ENCODE results near the gene MILR1.
"Not testable (repeated sequence)": the region's sequence is repeated elsewhere in the genome, so short reads cannot be mapped to it uniquely, and the experiment has no call there.

Gene MILR1

GRCh38 chr17:64460955-64461354 is 12.0 kb downstream of the MILR1 start:
- no peak overlapping the region for H3K27ac ChIP-seq (ENCODE audit: low read length)
- H3K4me1 ChIP-seq (ENCODE audit: insufficient read depth, low read length), result peaks cover 9% of the 10 kb centered on the region
- no peak overlapping the region for H3K9ac ChIP-seq (ENCODE audit: low read depth, low read length)
- H3K36me3 ChIP-seq (ENCODE audit: insufficient read depth, low read length), result no peaks in the 10 kb centered on the region
- H3K4me3 ChIP-seq (ENCODE audit: low read depth in 1 of 2, low read length in 2 of 2), result no peak overlapping the region
- no peak for DNase-seq
- no peak overlapping the region for H3K4me2 ChIP-seq (ENCODE audit: insufficient read depth, low read length)
- no peaks in the 10 kb centered on the region for H4K20me1 ChIP-seq (ENCODE audit: insufficient read depth, low read length)
- no peak for ATAC-seq (ENCODE audit: insufficient read depth, low read depth)
- H3K9me3 ChIP-seq (ENCODE audit: insufficient read depth, low read length, severe bottlenecking), result no peaks in the 10 kb centered on the region
- TF ChIP-seq EZH2 (IDR thresholded peaks at IDR 0.05; ENCODE audit: borderline replicate concordance, low read depth, low read length, severe bottlenecking), result no peak
- TF ChIP-seq CTCF (IDR thresholded peaks at IDR 0.05; ENCODE audit: borderline replicate concordance, extremely low read depth, low read length, poor library complexity, severe bottlenecking), result no peak
- H3K79me2 ChIP-seq (ENCODE audit: insufficient read depth, low read length), result no peaks in the 10 kb centered on the region
- H2AFZ ChIP-seq (ENCODE audit: low read depth, low read length), result no peak overlapping the region
- no peaks in the 10 kb centered on the region for H3K27me3 ChIP-seq (ENCODE audit: insufficient read depth, low read length, poor library complexity)

- ATAC-seq (ENCODE audit: insufficient read depth, low read depth), result no peak
- no peaks in the 10 kb centered on the region for H3K79me2 ChIP-seq (ENCODE audit: insufficient read depth, low read length)
- no peak for TF ChIP-seq EZH2 (IDR thresholded peaks at IDR 0.05; ENCODE audit: borderline replicate concordance, low read depth, low read length, severe bottlenecking)
- TF ChIP-seq CTCF (IDR thresholded peaks at IDR 0.05; ENCODE audit: borderline replicate concordance, extremely low read depth, low read length, poor library complexity, severe bottlenecking), result no peak
- H3K4me1 ChIP-seq (ENCODE audit: insufficient read depth, low read length), result peaks cover under 1% of the 10 kb centered on the region
- no peak overlapping the region for H3K4me3 ChIP-seq (ENCODE audit: low read depth in 1 of 2, low read length in 2 of 2)
- no peaks in the 10 kb centered on the region for H3K36me3 ChIP-seq (ENCODE audit: insufficient read depth, low read length)
- H3K9ac ChIP-seq (ENCODE audit: low read depth, low read length), result no peak overlapping the region
- H3K27ac ChIP-seq (ENCODE audit: low read length), result no peak overlapping the region
- H3K27me3 ChIP-seq (ENCODE audit: insufficient read depth, low read length, poor library complexity), result no peaks in the 10 kb centered on the region
- DNase-seq, result no peak
- no peak overlapping the region for H2AFZ ChIP-seq (ENCODE audit: low read depth, low read length)
- H3K4me2 ChIP-seq (ENCODE audit: insufficient read depth, low read length), result no peak overlapping the region
- no peaks in the 10 kb centered on the region for H4K20me1 ChIP-seq (ENCODE audit: insufficient read depth, low read length)
- H3K9me3 ChIP-seq (ENCODE audit: insufficient read depth, low read length, severe bottlenecking), result no peaks in the 10 kb centered on the region
Measured at GRCh38 chr17:64461788-64462187, 12.9 kb downstream of the MILR1 start.

- no peak for TF ChIP-seq CTCF (IDR thresholded peaks at IDR 0.05; ENCODE audit: borderline replicate concordance, extremely low read depth, low read length, poor library complexity, severe bottlenecking)
- H4K20me1 ChIP-seq (ENCODE audit: insufficient read depth, low read length), result no peaks in the 10 kb centered on the region
- H3K9ac ChIP-seq (ENCODE audit: low read depth, low read length), result no peak overlapping the region
- H2AFZ ChIP-seq (ENCODE audit: low read depth, low read length), result no peak overlapping the region
- no peak for DNase-seq
- H3K4me3 ChIP-seq (ENCODE audit: low read depth in 1 of 2, low read length in 2 of 2), result no peak overlapping the region
- H3K27me3 ChIP-seq (ENCODE audit: insufficient read depth, low read length, poor library complexity), result no peaks in the 10 kb centered on the region
- no peaks in the 10 kb centered on the region for H3K79me2 ChIP-seq (ENCODE audit: insufficient read depth, low read length)
- H3K27ac ChIP-seq (ENCODE audit: low read length), result no peak overlapping the region
- no peak for ATAC-seq (ENCODE audit: insufficient read depth, low read depth)
- H3K4me2 ChIP-seq (ENCODE audit: insufficient read depth, low read length), result no peak overlapping the region
- H3K36me3 ChIP-seq (ENCODE audit: insufficient read depth, low read length), result no peaks in the 10 kb centered on the region
- no peaks in the 10 kb centered on the region for H3K4me1 ChIP-seq (ENCODE audit: insufficient read depth, low read length)
- no peaks in the 10 kb centered on the region for H3K9me3 ChIP-seq (ENCODE audit: insufficient read depth, low read length, severe bottlenecking)
Measured at GRCh38 chr17:64466019-64466735, 17.3 kb downstream of the MILR1 start.

GRCh38 chr17:64466834-64467233 is 17.9 kb downstream of the MILR1 start:
- H4K20me1 ChIP-seq (ENCODE audit: insufficient read depth, low read length); H3K27me3 ChIP-seq (ENCODE audit: insufficient read depth, low read length, poor library complexity); H3K4me1 ChIP-seq (ENCODE audit: insufficient read depth, low read length); H3K9me3 ChIP-seq (ENCODE audit: insufficient read depth, low read length, severe bottlenecking); H2AFZ ChIP-seq (ENCODE audit: low read depth, low read length); H3K4me3 ChIP-seq (ENCODE audit: low read depth in 1 of 2, low read length in 2 of 2); H3K27ac ChIP-seq (ENCODE audit: low read length); ATAC-seq (ENCODE audit: insufficient read depth, low read depth); H3K36me3 ChIP-seq (ENCODE audit: insufficient read depth, low read length); H3K79me2 ChIP-seq (ENCODE audit: insufficient read depth, low read length); H3K4me2 ChIP-seq (ENCODE audit: insufficient read depth, low read length); H3K9ac ChIP-seq (ENCODE audit: low read depth, low read length); DNase-seq: not testable (repeated sequence)
